Neural cell (in vitro differentiated cells): ENCODE data around the gene NEURL4.

Experiments
- EP300 ChIP-seq: fragments of 450-650 bp; conservative IDR thresholded peaks from 2 replicates; pipeline ENCODE4 v1.6.1; 2014; ENCODE audit warnings: antibody characterized with exemption, mild to moderate bottlenecking, moderate library complexity; ENCODE audit not compliant: poor library complexity, severe bottlenecking
- EZH2 ChIP-seq: fragments of 200-600, 300-800 bp; shearing (Covaris generic), sonication (generic); IDR thresholded peaks from 2 replicates; pipeline ENCODE4 v1.6.1; 2014; ENCODE audit warnings: antibody characterized with exemption, low read length, borderline replicate concordance, mild to moderate bottlenecking; ENCODE audit not compliant: insufficient read depth, poor library complexity, severe bottlenecking
- TF ChIP-seq, protein P1 (sequence below): fragments of 450-650 bp; IDR thresholded peaks from 2 replicates; pipeline ENCODE4 v1.5.1; 2014; ENCODE audit warnings: antibody characterized with exemption, mild to moderate bottlenecking, moderate library complexity; ENCODE audit not compliant: poor library complexity, severe bottlenecking

DNA sequence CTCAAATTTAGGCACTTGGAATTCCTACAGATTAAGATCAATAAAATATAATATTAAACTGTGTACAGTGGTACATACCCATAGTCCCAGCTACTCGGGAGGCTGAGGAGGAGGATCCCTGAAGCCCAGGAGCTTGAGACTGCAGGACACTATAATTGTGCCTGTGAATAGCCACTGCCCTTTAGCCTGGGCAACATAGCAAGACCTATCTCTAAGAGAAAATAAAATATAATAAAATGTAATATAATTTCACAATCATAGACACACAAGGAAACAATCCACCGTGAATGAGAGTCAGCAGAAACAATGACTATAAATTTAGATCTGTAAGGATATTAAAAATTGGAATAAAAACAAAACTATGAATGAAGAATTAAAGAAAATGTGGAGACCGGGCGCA, 41.7 kb upstream of the NEURL4 start:
- no peak for TF ChIP-seq EP300
- TF ChIP-seq EZH2 = no peak
- TF ChIP-seq, protein P1, sequence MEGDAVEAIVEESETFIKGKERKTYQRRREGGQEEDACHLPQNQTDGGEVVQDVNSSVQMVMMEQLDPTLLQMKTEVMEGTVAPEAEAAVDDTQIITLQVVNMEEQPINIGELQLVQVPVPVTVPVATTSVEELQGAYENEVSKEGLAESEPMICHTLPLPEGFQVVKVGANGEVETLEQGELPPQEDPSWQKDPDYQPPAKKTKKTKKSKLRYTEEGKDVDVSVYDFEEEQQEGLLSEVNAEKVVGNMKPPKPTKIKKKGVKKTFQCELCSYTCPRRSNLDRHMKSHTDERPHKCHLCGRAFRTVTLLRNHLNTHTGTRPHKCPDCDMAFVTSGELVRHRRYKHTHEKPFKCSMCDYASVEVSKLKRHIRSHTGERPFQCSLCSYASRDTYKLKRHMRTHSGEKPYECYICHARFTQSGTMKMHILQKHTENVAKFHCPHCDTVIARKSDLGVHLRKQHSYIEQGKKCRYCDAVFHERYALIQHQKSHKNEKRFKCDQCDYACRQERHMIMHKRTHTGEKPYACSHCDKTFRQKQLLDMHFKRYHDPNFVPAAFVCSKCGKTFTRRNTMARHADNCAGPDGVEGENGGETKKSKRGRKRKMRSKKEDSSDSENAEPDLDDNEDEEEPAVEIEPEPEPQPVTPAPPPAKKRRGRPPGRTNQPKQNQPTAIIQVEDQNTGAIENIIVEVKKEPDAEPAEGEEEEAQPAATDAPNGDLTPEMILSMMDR = no peak
